GM12878 (cell line): ENCODE measurements around the gene EPHA1.

Experiments
- EP300 ChIP-seq, 2 experiments: fragments of 150-350 bp in 1 of 2; IDR thresholded peaks; 2 replicates each; pipeline ENCODE4 v1.6.1; 2011 to 2012; ENCODE audit warnings: low read depth in 2 of 2, low read length in 2 of 2, borderline replicate concordance in 1 of 2, improper control_type of control experiment in 1 of 2, inconsistent platforms in 1 of 2; ENCODE audit not compliant: control insufficient read depth in 1 of 2
- POLR2AphosphoS5 ChIP-seq: IDR thresholded peaks from 2 replicates; pipeline ENCODE4 v1.6.1; 2011; ENCODE audit warnings: mild to moderate bottlenecking, low read length, inconsistent platforms
- SPI1 ChIP-seq: IDR thresholded peaks from 2 replicates; pipeline ENCODE4 v1.6.1; 2011; ENCODE audit warnings: low read depth, mild to moderate bottlenecking, low read length, moderate library complexity, borderline replicate concordance; ENCODE audit not compliant: insufficient read depth
- SUPT20H ChIP-seq: IDR thresholded peaks from 2 replicates; pipeline ENCODE4 v1.6.1; 2011; ENCODE audit warnings: low read depth, mild to moderate bottlenecking, low read length, moderate library complexity, borderline replicate concordance; ENCODE audit not compliant: control insufficient read depth
- TF ChIP-seq, protein P1 (sequence below), 3 experiments: IDR thresholded peaks in 2 of 3; conservative IDR thresholded peaks in 1 of 3; 2 replicates each; pipeline ENCODE4 v1.5.1; 2011; ENCODE audit warnings: low read depth in 3 of 3, low read length in 3 of 3, mild to moderate bottlenecking in 3 of 3, control low read depth in 2 of 3, moderate library complexity in 2 of 3, inconsistent platforms in 1 of 3, mixed read lengths in 1 of 3; ENCODE audit not compliant: control insufficient read depth in 2 of 3, insufficient read depth in 1 of 3; ENCODE audit errors: extremely low read depth in 1 of 3

DNA sequence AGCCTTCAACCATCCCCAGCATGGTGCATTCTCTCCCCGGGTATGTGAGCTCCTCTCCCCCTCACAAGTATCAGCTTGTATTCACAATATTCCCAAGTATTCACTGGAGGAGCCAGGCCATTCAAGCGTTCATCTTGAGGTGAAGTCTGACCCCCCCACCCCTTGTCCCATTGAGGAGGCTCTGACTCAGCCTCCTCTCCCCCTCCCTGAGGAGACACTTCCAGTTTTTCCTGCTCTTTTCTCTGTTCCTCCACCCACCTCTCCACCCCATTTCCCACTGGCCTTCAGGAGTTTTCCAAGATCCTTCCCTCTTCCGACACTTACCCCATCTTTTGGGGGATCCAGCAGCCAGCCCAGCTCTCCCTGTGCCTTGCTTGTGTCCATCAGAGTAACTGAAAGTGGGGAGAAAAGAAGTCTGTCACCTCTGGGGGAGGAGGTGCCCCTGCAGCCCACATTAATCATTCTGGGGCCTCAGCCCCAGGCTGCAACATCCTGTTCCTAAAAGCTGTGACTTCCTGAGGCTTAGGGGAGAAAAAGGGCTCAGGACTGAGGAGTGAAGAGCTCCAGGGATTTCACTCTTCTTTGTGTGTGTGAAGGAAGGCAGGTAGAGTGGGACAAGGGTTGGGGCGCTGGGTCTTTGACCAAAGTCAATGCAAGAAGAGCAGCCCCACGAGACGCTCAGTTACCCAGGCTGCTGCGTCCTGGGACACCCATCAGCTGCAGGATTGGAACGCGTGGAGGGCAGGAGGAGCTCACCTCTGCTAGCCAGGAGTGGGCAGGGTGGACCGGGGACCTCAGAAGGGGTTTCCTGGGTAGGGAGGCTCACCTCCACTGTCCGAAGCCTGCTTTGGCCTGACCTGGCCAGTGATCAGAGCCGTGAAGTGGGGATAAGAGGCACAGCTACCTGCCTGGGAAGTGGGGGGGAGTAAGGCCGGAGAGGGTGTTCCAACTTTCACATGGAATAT, 1.1 kb downstream of the EPHA1 start:
- no peak for TF ChIP-seq SUPT20H
- no peak for TF ChIP-seq EP300 (IDR thresholded peaks at IDR 0.05; ENCODE audit: borderline replicate concordance in 1 of 2, control insufficient read depth in 1 of 2, low read depth in 2 of 2, low read length in 2 of 2)
- TF ChIP-seq POLR2AphosphoS5: no peak
- TF ChIP-seq, protein P1, sequence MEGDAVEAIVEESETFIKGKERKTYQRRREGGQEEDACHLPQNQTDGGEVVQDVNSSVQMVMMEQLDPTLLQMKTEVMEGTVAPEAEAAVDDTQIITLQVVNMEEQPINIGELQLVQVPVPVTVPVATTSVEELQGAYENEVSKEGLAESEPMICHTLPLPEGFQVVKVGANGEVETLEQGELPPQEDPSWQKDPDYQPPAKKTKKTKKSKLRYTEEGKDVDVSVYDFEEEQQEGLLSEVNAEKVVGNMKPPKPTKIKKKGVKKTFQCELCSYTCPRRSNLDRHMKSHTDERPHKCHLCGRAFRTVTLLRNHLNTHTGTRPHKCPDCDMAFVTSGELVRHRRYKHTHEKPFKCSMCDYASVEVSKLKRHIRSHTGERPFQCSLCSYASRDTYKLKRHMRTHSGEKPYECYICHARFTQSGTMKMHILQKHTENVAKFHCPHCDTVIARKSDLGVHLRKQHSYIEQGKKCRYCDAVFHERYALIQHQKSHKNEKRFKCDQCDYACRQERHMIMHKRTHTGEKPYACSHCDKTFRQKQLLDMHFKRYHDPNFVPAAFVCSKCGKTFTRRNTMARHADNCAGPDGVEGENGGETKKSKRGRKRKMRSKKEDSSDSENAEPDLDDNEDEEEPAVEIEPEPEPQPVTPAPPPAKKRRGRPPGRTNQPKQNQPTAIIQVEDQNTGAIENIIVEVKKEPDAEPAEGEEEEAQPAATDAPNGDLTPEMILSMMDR (IDR thresholded peaks at IDR 0.05 in 2 of 3, conservative IDR thresholded peaks at IDR 0.05 in 1 of 3; ENCODE audit: control insufficient read depth in 2 of 3, extremely low read depth in 1 of 3, insufficient read depth in 1 of 3, low read depth in 3 of 3, low read length in 3 of 3): no peak
- no peak for TF ChIP-seq SPI1
